Uterus (tissue), 4 donors: ENCODE data around the gene SPP1. TPM values are rescaled to one million over a fixed set of nuclear protein-coding genes. Genes with fewer than 3 reads are reported as not detected.

Experiments used
- DNase-seq, 2 donors: peaks; one replicate each; pipeline ENCODE4 v3.0.0-alpha.2; 2019 to 2020
- H3K27ac ChIP-seq, 2 donors: fragments of 200-600 bp; sonication (generic); 1 replicate in 1 of 2; 2 replicates in 1 of 2; pipeline ENCODE4 v1.5.1; 2016 to 2018
- H3K27me3 ChIP-seq, 2 donors: fragments of 200-600 bp; sonication (generic); one replicate each; pipeline ENCODE4 v1.5.1; 2018 to 2019; ENCODE audit warnings: control low read depth in 1 of 2
- H3K36me3 ChIP-seq, 2 donors: fragments of 200-600 bp; sonication (generic); one replicate each; pipeline ENCODE4 v1.5.1; 2019; ENCODE audit warnings: control low read depth in 1 of 2
- H3K4me1 ChIP-seq, 2 donors: fragments of 200-600 bp; sonication (generic); one replicate each; pipeline ENCODE4 v1.5.1; 2018 to 2019; ENCODE audit warnings: control low read depth in 1 of 2
- H3K4me3 ChIP-seq, 2 donors: fragments of 200-600 bp; sonication (generic); 1 replicate in 1 of 2; 2 replicates in 1 of 2; pipeline ENCODE4 v1.5.1; 2018 to 2019; ENCODE audit warnings: mild to moderate bottlenecking in 1 of 2
- H3K9me3 ChIP-seq, 2 donors: fragments of 200-600 bp; sonication (generic); one replicate each; pipeline ENCODE4 v1.5.1; 2019; ENCODE audit warnings: control low read depth in 1 of 2
- CTCF ChIP-seq, 4 experiments: fragments of 200-600 bp in 2 of 4; fragments of 450-650 bp in 2 of 4; sonication (generic) in 2 of 4; IDR thresholded peaks; one replicate each; pipeline ENCODE4 v1.5.1; 2016 to 2019; ENCODE audit warnings: antibody characterized with exemption in 4 of 4, mild to moderate bottlenecking in 2 of 4, moderate library complexity in 1 of 4
- POLR2A ChIP-seq, 2 donors: fragments of 450-650 bp; IDR thresholded peaks; one replicate each; pipeline ENCODE4 v1.6.1; 2016; ENCODE audit warnings: antibody characterized with exemption in 2 of 2, mild to moderate bottlenecking in 1 of 2, moderate library complexity in 1 of 2
- intact Hi-C: fragments of 100-400 bp; cut with DNase I; formaldehyde crosslinking; loops from one replicate; pipeline ENCODE4 v1.15.1; 2023; ENCODE audit warnings: low total_unique reads
- total RNA-seq, 4 donors: library from RNA; depleted of rRNA in 3 of 4; stranded (reverse); fragments of >200 nt in 3 of 4; gene quantifications; one replicate each; pipeline versions ENCODE4 v1.1.0 to v1.2.4, GENCODE V29; 2014 to 2023
- donor health status: DM: yes; HTN: yes; CAD: no.

The SPP1 gene
- total RNA-seq, 4 donors from 2014 or later, result 10.1 to 98.6 TPM; not detected in 2

GRCh38 chr4:87973283-87974169 lies 2.0 kb upstream of the SPP1 start:
- DNase-seq, result peak; percentile 48 to 59
- no peak overlapping the region for H3K4me3 ChIP-seq
- intact Hi-C loops, result no loop called here
- peaks cover 0 to 4% of the 10 kb centered on the region in 2 donors for H3K4me1 ChIP-seq
- no peaks in the 10 kb centered on the region for H3K27me3 ChIP-seq
- no peaks in the 10 kb centered on the region for H3K9me3 ChIP-seq
- no peaks in the 10 kb centered on the region for H3K36me3 ChIP-seq
- no peak for TF ChIP-seq POLR2A (IDR thresholded peaks at IDR 0.05)
- peak; percentile 68 to 80 (median 78) for TF ChIP-seq CTCF (IDR thresholded peaks at IDR 0.05)
- H3K27ac ChIP-seq, result peak overlapping the region; percentile 81 to 83

- Histone ChIP-seq H3K9me3 (no peaks in the 10 kb centered on the region), H3K27me3 (no peaks in the 10 kb centered on the region), H3K36me3 (no peaks in the 10 kb centered on the region), H3K4me1 (peaks cover 0 to 4% of the 10 kb centered on the region in 2 donors), H3K27ac (no peak overlapping the region), H3K4me3 (no peak overlapping the region)
- DNase-seq, result no peak
- TF ChIP-seq POLR2A (IDR thresholded peaks at IDR 0.05) (no peak), CTCF (IDR thresholded peaks at IDR 0.05) (no peak)
- intact Hi-C loops, result no loop called here
These were observed 555 bp upstream of the SPP1 start for GRCh38 chr4:87974856-87975462.

- intact Hi-C loops, result no loop called here
- Histone ChIP-seq H3K27me3 (no peaks in the 10 kb centered on the region), H3K4me1 (peaks cover 0 to 4% of the 10 kb centered on the region in 2 donors), H3K36me3 (no peaks in the 10 kb centered on the region), H3K4me3 (no peak overlapping the region), H3K9me3 (no peaks in the 10 kb centered on the region), H3K27ac (no peak overlapping the region)
- TF ChIP-seq CTCF (IDR thresholded peaks at IDR 0.05), result no peak
- TF ChIP-seq POLR2A (IDR thresholded peaks at IDR 0.05), result no peak
- no peak for DNase-seq
These were observed 2.2 kb downstream of the SPP1 start for GRCh38 chr4:87977521-87978278.

- peaks cover 0 to 4% of the 10 kb centered on the region in 2 donors for H3K4me1 ChIP-seq
- H3K27ac ChIP-seq, result no peak overlapping the region
- intact Hi-C loops, result no loop called here
- H3K9me3 ChIP-seq, result no peaks in the 10 kb centered on the region
- H3K4me3 ChIP-seq, result no peak overlapping the region
- H3K36me3 ChIP-seq, result no peaks in the 10 kb centered on the region
- H3K27me3 ChIP-seq, result no peaks in the 10 kb centered on the region
- no peak for TF ChIP-seq POLR2A (IDR thresholded peaks at IDR 0.05)
- TF ChIP-seq CTCF (IDR thresholded peaks at IDR 0.05), result no peak
- DNase-seq, result no peak
These were observed 3.2 kb downstream of the SPP1 start for GRCh38 chr4:87978681-87979080.
